WI38 (cell line): ENCODE measurements around the gene CD164.

Experiments
- H3K4me3 ChIP-seq: 2 replicates; pipeline ENCODE4 v1.5.1; 2011; ENCODE audit warnings: low read depth, mild to moderate bottlenecking, control low read depth, low read length
- CTCF ChIP-seq: IDR thresholded peaks from 2 replicates; pipeline ENCODE4 v1.5.1; 2012; ENCODE audit warnings: low read depth, mild to moderate bottlenecking, control low read depth, low read length

Gene CD164

GRCh38 chr6:109351231-109352130 is 30.8 kb downstream of the CD164 start:
- no peak overlapping the region for H3K4me3 ChIP-seq

GRCh38 chr6:109349419-109349987 is 32.8 kb downstream of the CD164 start:
- H3K4me3 ChIP-seq: no peak overlapping the region
- no peak for TF ChIP-seq CTCF

More at GRCh38 chr6:109351231-109352130, 30.8 kb downstream of the CD164 start:
- no peak for TF ChIP-seq CTCF

GRCh38 chr6:109348226-109348625 is 34.0 kb downstream of the CD164 start:
- no peak for TF ChIP-seq CTCF
- no peak overlapping the region for H3K4me3 ChIP-seq

- H3K4me3 ChIP-seq: no peak overlapping the region
- no peak for TF ChIP-seq CTCF
Measured at GRCh38 chr6:109347779-109348178, 34.5 kb downstream of the CD164 start.

- H3K4me3 ChIP-seq: no peak overlapping the region
- no peak for TF ChIP-seq CTCF
Measured at GRCh38 chr6:109345986-109346385, 36.3 kb downstream of the CD164 start.

GRCh38 chr6:109344226-109344625 is 38.0 kb downstream of the CD164 start:
- TF ChIP-seq CTCF: no peak
- no peak overlapping the region for H3K4me3 ChIP-seq

- H3K4me3 ChIP-seq: no peak overlapping the region
- TF ChIP-seq CTCF: no peak
Measured at GRCh38 chr6:109343518-109343917, 38.7 kb downstream of the CD164 start.
